Measurements from ENCODE around the gene OXCT2.

The OXCT2 gene

DNA sequence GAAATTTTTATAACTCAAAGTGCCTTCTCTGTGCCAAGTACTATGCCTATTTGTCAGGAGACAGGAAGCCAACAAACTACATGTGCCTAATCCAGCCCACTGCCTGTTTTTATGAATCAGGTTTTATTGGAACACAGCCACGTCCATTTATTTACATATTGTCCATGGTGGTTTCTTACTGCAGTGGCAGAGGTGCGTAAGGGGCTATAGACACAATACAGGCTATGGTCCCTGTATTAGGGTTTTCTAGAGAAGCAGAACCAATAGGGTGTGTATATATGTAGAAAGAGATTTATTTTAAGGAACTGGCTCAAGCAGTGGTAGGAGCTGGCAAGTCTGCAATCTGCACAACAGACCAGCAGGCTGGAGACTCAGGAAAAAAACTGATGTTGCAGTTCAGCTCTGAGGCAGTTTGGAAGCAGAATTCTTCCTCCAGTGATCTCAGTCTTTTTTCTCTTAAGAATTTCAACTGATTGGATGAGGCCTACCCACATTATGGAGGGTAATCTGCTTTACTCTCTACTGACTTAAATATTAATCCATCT, 17.1 kb downstream of the OXCT2 start:
- H3K9me3 ChIP-seq (ENCODE audit: insufficient read depth, low read length, severe bottlenecking) = no peaks in the 10 kb centered on the region
- no peak overlapping the region for H3K9ac ChIP-seq (ENCODE audit: low read depth, low read length)
- H3K4me2 ChIP-seq (ENCODE audit: insufficient read depth, low read length) = no peak overlapping the region
- DNase-seq (no peak), ATAC-seq (ENCODE audit: insufficient read depth, low read depth) (no peak)
- H4K20me1 ChIP-seq (ENCODE audit: insufficient read depth, low read length) = peaks cover 4% of the 10 kb centered on the region; the same call in 1 of the 2 replicates
- no peaks in the 10 kb centered on the region for H3K4me1 ChIP-seq (ENCODE audit: insufficient read depth, low read length)
- no peaks in the 10 kb centered on the region for H3K79me2 ChIP-seq (ENCODE audit: insufficient read depth, low read length)
- peaks cover 48% of the 10 kb centered on the region for H3K36me3 ChIP-seq (ENCODE audit: insufficient read depth, low read length)
- TF ChIP-seq CTCF (IDR thresholded peaks at IDR 0.05; ENCODE audit: borderline replicate concordance, extremely low read depth, low read length, poor library complexity, severe bottlenecking) (no peak), EZH2 (IDR thresholded peaks at IDR 0.05; ENCODE audit: borderline replicate concordance, low read depth, low read length, severe bottlenecking) (no peak)
- H3K27me3 ChIP-seq (ENCODE audit: insufficient read depth, low read length, poor library complexity) = no peaks in the 10 kb centered on the region
- no peak overlapping the region for H3K27ac ChIP-seq (ENCODE audit: low read length)
- no peak overlapping the region for H2AFZ ChIP-seq (ENCODE audit: low read depth, low read length)
- no peak overlapping the region for H3K4me3 ChIP-seq (ENCODE audit: low read depth in 1 of 2, low read length in 2 of 2)

- Histone ChIP-seq H2AFZ (ENCODE audit: low read depth, low read length) (no peak overlapping the region), H3K36me3 (ENCODE audit: insufficient read depth, low read length) (peaks cover 51% of the 10 kb centered on the region), H3K9ac (ENCODE audit: low read depth, low read length) (no peak overlapping the region), H3K79me2 (ENCODE audit: insufficient read depth, low read length) (no peaks in the 10 kb centered on the region), H3K4me2 (ENCODE audit: insufficient read depth, low read length) (no peak overlapping the region), H4K20me1 (ENCODE audit: insufficient read depth, low read length) (peaks cover 8% of the 10 kb centered on the region; the same call in 1 of the 2 replicates), H3K27ac (ENCODE audit: low read length) (no peak overlapping the region), H3K9me3 (ENCODE audit: insufficient read depth, low read length, severe bottlenecking) (no peaks in the 10 kb centered on the region), H3K4me3 (ENCODE audit: low read depth in 1 of 2, low read length in 2 of 2) (no peak overlapping the region), H3K27me3 (ENCODE audit: insufficient read depth, low read length, poor library complexity) (no peaks in the 10 kb centered on the region), H3K4me1 (ENCODE audit: insufficient read depth, low read length) (no peaks in the 10 kb centered on the region)
- no peak for ATAC-seq (ENCODE audit: insufficient read depth, low read depth)
- no peak for DNase-seq
- TF ChIP-seq CTCF (IDR thresholded peaks at IDR 0.05; ENCODE audit: borderline replicate concordance, extremely low read depth, low read length, poor library complexity, severe bottlenecking) (no peak), EZH2 (IDR thresholded peaks at IDR 0.05; ENCODE audit: borderline replicate concordance, low read depth, low read length, severe bottlenecking) (no peak)
Observed at GRCh38 chr1:39753132-39754025, 17.8 kb downstream of the OXCT2 start.

GRCh38 chr1:39752703-39753102, 18.4 kb downstream of the OXCT2 start:
- H3K4me3 ChIP-seq (ENCODE audit: low read depth in 1 of 2, low read length in 2 of 2) = no peak overlapping the region
- no peak overlapping the region for H3K9ac ChIP-seq (ENCODE audit: low read depth, low read length)
- peaks cover 8% of the 10 kb centered on the region; the same call in 1 of the 2 replicates for H4K20me1 ChIP-seq (ENCODE audit: insufficient read depth, low read length)
- no peak overlapping the region for H3K4me2 ChIP-seq (ENCODE audit: insufficient read depth, low read length)
- no peak for ATAC-seq (ENCODE audit: insufficient read depth, low read depth)
- H2AFZ ChIP-seq (ENCODE audit: low read depth, low read length) = no peak overlapping the region
- H3K9me3 ChIP-seq (ENCODE audit: insufficient read depth, low read length, severe bottlenecking) = no peaks in the 10 kb centered on the region
- H3K27me3 ChIP-seq (ENCODE audit: insufficient read depth, low read length, poor library complexity) = no peaks in the 10 kb centered on the region
- no peak for DNase-seq
- no peak overlapping the region for H3K27ac ChIP-seq (ENCODE audit: low read length)
- H3K79me2 ChIP-seq (ENCODE audit: insufficient read depth, low read length) = no peaks in the 10 kb centered on the region
- peaks cover 51% of the 10 kb centered on the region for H3K36me3 ChIP-seq (ENCODE audit: insufficient read depth, low read length)
- no peaks in the 10 kb centered on the region for H3K4me1 ChIP-seq (ENCODE audit: insufficient read depth, low read length)
- TF ChIP-seq CTCF (IDR thresholded peaks at IDR 0.05; ENCODE audit: borderline replicate concordance, extremely low read depth, low read length, poor library complexity, severe bottlenecking) = no peak
- no peak for TF ChIP-seq EZH2 (IDR thresholded peaks at IDR 0.05; ENCODE audit: borderline replicate concordance, low read depth, low read length, severe bottlenecking)
